NCI-H526 (cell line): ENCODE measurements around the gene PIGM.

Source experiments
- DNase-seq, 2 experiments: peaks; one replicate each; lab custom pipeline; 2025; lab: John Stamatoyannopoulos, UW

PIGM gene

GRCh38 chr1:160031365-160032164 is at the start of gene PIGM:
Gene PIGM, minus strand, starts transcription at chr1:160031990. Its CDS starts 251 bp downstream, at chr1:160031739.
- peak; percentile 99 to 100 for DNase-seq

GRCh38 chr1:160081261-160081936 is 49.6 kb upstream of the PIGM start, which contains the start of gene KCNJ9:
Gene KCNJ9, plus strand, starts transcription at chr1:160081538. Its CDS starts 2,493 bp downstream, at chr1:160084031.
- peak in 1 of 2 experiments; percentile 20 for DNase-seq

DNA sequence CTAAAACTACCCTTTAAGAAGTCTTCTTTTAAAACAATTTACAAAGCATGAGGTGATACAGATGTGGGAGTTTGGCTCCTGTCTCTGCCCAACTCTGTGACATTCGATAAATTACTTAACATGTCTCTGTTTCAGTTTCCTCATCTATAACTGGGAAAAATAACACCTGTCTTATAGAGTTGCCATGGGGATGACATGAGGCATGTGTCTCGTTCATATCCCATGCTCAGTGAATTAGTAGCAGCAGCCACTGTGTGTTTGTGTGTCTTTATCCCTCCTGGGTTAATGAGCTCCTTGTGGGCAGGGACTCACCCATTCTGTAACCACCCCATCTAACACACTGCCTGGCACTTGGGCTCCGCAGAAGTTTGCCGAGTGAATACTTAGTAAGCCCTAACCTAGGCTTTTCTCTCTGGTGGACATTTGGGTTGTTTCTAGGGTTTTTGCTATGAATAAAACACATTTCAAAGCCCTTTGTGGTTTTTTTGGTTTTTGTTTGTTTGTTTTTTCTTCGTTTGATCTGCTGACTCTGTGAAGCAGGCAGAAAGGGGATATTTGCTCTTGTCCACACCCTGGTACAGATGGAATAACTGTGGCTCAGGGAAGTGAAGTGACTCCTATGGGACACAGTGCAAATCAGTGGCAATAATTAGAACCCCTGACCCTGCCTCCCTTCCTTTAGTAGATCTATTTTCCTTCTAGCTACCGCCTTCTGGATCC is 48.8 kb upstream of the PIGM start:
- DNase-seq = peak in 1 of 2 experiments; percentile 24

GRCh38 chr1:160079448-160079847 is 47.7 kb upstream of the PIGM start:
- no peak for DNase-seq

- DNase-seq = peak in 1 of 2 experiments; percentile 66
Observed at GRCh38 chr1:160078512-160079195, 46.9 kb upstream of the PIGM start.

DNA sequence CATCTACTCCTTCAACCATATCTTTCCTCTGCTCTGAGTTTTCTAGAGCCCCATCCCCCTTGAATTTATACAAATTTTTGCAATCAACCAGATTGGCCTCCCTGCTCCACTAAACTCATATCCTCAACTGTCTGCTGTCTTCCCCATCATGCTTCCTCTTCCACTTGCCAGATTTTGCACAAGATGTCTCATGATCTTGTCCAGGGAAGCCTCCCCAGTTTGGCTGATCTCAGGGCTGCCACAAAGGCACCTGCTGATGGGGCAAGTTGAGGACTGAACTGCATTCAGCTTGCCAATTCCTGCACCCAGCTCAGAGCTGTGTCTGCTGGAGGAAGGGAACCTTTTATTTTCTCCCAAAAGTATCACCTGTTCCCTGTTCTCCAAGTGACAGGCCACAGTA is 45.7 kb upstream of the PIGM start:
- no peak for DNase-seq

DNA sequence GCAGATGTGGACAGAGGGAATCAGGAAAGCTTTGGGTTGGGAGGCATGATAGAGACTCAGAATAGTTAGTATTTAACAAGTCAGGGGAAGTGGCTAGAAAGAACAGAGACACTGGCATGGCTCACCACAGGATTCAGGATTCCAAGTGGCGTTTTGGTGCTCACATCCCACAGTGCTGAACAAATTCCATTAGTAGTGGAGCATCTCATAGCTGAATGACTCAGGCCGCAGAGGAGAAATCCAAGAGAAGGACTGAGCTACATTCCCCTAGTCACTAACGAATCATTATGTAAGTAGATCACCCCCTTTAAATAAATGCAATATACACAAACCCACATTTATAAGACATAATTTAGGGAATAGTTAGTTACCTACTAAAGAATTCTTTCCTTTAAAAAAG is 44.5 kb upstream of the PIGM start:
- DNase-seq = no peak

DNA sequence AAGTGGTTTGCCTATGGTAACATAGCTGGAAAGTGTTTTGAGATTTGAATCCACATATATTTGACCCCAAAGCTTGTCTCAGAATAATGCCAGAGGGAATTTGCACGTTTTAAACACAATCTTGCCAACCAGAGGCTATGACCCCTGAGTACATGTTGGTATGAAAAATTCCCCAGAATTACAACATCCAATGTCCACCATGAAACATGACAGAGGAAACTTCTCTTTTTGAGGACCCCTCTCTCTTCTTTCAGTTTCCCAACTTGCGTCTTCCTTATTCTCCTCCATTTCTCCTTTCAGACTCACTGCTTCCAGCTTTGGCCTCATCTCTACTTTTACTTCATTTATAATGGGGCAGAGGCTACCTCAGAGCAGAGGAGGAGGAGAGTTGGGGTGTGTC is 44.0 kb upstream of the PIGM start:
- no peak for DNase-seq

GRCh38 chr1:160074865-160075264 is 43.1 kb upstream of the PIGM start:
- no peak for DNase-seq

DNA sequence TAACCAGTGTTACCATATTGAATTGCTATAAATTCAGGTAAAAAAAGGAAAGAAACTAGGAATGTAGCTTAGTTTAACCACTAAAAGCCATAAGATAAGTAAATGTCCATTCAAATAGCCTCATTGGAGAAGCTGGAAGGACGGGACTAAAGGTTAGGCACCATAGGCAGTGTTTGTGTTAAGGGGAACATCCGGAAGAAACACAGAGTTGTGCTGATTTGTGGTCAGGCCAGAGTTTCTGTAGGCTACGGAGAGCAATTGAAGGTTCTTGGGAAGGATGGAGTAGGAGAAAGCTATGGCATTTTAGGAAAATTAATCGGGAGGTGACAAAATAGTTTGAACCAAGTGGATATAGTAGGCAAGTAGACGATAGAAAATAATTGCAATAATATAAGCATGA is 39.5 kb upstream of the PIGM start:
- DNase-seq = no peak

GRCh38 chr1:160070243-160071163 is 38.7 kb upstream of the PIGM start:
- DNase-seq = peak; percentile 48 to 95

DNA sequence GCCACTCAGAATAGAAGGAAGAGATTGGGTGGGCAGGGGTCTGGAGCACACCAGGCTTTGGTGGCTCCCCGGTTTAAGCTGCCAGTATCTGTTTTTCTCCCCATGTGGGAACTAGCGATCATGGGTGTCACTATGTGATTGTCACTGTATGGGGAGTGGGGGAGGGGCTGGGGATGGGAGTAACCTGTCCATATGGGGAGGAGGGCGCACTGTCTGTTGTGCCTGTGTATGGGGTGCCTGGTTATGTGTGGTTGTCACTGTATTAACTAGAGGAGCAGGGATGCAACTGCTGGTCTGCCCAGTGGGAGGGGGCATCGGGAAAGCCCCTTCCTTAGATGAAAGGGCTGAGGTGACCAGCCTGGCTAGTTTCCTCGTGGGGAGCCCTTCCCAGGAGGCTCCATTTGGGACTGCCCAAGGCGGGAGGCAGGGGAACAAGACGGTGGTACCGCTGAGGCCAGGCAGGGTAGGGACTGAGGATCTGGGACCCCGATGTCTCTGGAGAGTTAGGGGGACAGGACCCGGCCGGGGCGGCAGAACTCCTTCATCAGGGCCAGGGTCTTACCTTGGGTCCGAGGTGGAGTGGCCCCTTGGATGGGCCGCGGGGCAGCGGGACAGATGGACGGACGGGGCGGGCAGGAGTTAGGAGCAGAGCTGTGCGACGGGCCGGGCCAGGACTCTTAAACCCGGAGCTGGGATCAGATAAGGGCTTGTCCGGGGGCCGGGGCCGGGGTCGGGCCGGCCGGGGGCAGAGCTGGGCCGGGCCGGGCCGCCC is 37.9 kb upstream of the PIGM start, which contains the start of gene KCNJ10:
Gene KCNJ10, minus strand, starts transcription at position 701 of the 772 bp plus-strand sequence. CDS start 27,628 bp downstream, outside the sequence.
- no peak for DNase-seq

DNA sequence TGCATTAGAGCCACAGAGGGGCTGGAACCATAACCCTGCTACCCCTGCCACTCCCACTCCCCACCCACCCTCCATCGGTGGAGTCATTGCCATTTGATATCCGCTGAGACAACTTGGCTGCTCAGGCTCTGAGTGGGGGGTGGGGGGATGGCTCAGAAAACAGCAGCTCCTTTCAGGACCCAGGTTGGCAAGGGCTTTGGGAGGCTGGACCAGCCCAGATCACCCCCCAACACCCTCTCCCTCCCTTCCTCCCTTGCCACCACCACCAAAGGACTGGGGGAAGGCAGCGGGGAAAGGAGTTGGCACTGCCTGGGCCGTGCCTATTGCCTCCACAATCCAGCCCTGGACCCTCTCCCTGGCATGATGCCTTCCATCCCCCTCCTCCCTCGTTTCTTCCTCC is 36.4 kb upstream of the PIGM start:
- no peak for DNase-seq

GRCh38 chr1:160066829-160067745 is 35.3 kb upstream of the PIGM start:
- no peak for DNase-seq

DNA sequence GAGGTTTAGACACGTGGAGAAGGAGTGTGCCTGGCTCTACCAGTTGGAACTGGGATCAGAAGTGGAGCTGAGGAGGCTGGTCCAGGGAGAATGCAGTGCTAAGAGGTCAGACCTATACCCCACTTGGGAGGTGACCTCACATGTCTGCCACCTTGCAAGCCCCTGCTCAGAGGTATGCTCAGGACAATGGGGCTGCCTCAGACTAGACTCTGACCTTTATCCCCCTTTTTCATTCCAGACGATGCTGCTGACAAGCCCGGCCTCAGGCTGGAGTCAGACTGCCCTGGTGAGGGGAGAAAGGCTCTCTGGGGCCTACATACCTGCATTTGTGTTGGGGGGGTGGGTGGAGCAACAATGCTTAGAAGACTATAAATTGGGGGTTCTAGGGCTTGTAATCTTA is 33.0 kb upstream of the PIGM start:
- DNase-seq = no peak

- DNase-seq = no peak
Observed at GRCh38 chr1:160064164-160064563, 32.4 kb upstream of the PIGM start.

- DNase-seq = no peak
Observed at GRCh38 chr1:160063176-160063575, 31.4 kb upstream of the PIGM start.

DNA sequence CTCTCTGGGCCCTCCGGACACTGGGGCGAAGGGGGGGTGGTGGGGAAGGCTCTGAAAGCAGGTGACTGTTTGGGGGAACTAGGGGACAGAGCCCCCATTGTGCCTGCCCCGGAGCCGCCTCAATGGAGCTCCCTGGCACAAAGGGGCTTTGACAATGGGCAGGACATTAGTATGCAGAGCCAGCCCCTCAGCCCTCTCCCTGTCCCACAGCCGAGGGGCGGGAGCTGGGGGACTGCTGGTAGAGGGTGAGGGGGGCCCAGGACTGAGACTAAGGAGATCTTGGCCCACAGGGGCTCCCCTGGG is 30.4 kb upstream of the PIGM start:
- DNase-seq = no peak
